ENCODE measurements around the gene KCNK2. TPM values are rescaled to one million over a fixed set of nuclear protein-coding genes. Genes with fewer than 3 reads are reported as not detected.

The KCNK2 gene
- total and polyA plus RNA-seq, 10 of the 15 experiments (the other 5 are each of a cell fraction or from before 2014, with no cell fraction given) = 0.04 to 0.13 (median 0.08) TPM; not detected in 4

GRCh38 chr1:215210167-215210566 is 127.6 kb downstream of the KCNK2 start (continued):
- TF ChIP-seq NKRF (conservative IDR thresholded peaks at IDR 0.05) (no peak), BCL11A (IDR thresholded peaks at IDR 0.05; ENCODE audit: low read depth, low read length) (no peak), SMAD1 (IDR thresholded peaks at IDR 0.05; ENCODE audit: low read depth, partially characterized antibody) (no peak), JUNB (IDR thresholded peaks at IDR 0.05) (no peak), LARP7 (IDR thresholded peaks at IDR 0.05) (no peak), NFYA (IDR thresholded peaks at IDR 0.05; ENCODE audit: borderline replicate concordance, low read depth, low read length) (no peak)

GRCh38 chr1:215215846-215216245 is 133.3 kb downstream of the KCNK2 start:
- no peak for DNase-seq (ENCODE audit: low read depth, low spot score)
- Histone ChIP-seq H3K79me2 (ENCODE audit: control insufficient read depth, insufficient read depth, low read length) (no peaks in the 10 kb centered on the region), H3K4me3 (no peak overlapping the region), H3K27ac (ENCODE audit: control insufficient read depth, insufficient read depth) (no peak overlapping the region), H2AFZ (ENCODE audit: control insufficient read depth, low read depth, low read length) (no peak overlapping the region), H3K4me2 (ENCODE audit: control insufficient read depth, insufficient read depth) (no peak overlapping the region), H3K36me3 (ENCODE audit: control insufficient read depth in 2 of 2, insufficient read depth in 2 of 2, low read length in 1 of 2) (no peaks in the 10 kb centered on the region), H3K9me3 (replicated peaks; ENCODE audit: control insufficient read depth, insufficient read depth, low read length) (no peaks in the 10 kb centered on the region), H3K4me1 (ENCODE audit: control insufficient read depth, insufficient read depth, low read length) (no peaks in the 10 kb centered on the region), H3K9ac (ENCODE audit: control insufficient read depth, insufficient read depth, low read length) (no peak overlapping the region), H3K27me3 (replicated peaks in 1 of 2; ENCODE audit: control insufficient read depth in 2 of 2, insufficient read depth in 2 of 2, low read length in 1 of 2) (no peaks in the 10 kb centered on the region), H4K20me1 (ENCODE audit: control insufficient read depth, insufficient read depth) (no peaks in the 10 kb centered on the region)
- TF ChIP-seq NR2F1 (conservative IDR thresholded peaks at IDR 0.05) = no peak
- TF ChIP-seq ZSCAN29 (IDR thresholded peaks at IDR 0.05) = no peak
- TF ChIP-seq ZNF24 (IDR thresholded peaks at IDR 0.05) = no peak
- no peak for TF ChIP-seq YBX1 (IDR thresholded peaks at IDR 0.05)
- TF ChIP-seq SUPT20H (IDR thresholded peaks at IDR 0.05; ENCODE audit: borderline replicate concordance, control insufficient read depth, low read depth, low read length) = no peak
- RAD21 ChIA-PET (ENCODE audit: unreplicated experiment) = no interaction called here
- no peak for FAIRE-seq
- 50% methylated on average over 1 of the region's 1 CpG for WGBS (ENCODE audit: insufficient coverage, insufficient replicate concordance, low lambda C conversion rate, missing lambda C conversion rate)
- POLR2A ChIA-PET = no interaction called here
- no peak for ATAC-seq
- SMC1A ChIA-PET (ENCODE audit: uncharacterized antibody, unreplicated experiment) = no interaction called here
- BruUV-seq (replicated peaks) = no TSS peak
- intact Hi-C loops (cut with micrococcal nuclease; ENCODE audit: unreplicated experiment) = no loop called here
- CTCF ChIA-PET = no interaction called here
- in situ Hi-C loops (cut with MboI) = no loop called here

Measured in GM12878 (cell line).